SK-N-SH (cell line): ENCODE results near the gene NANOGP8. TPM values are rescaled to one million over a fixed set of nuclear protein-coding genes. Genes with fewer than 3 reads are reported as not detected.

Experiments used
- CTCF ChIA-PET: fragments of 300-600, 350-600 bp; formaldehyde crosslinking; extraction: SDS; loops from one replicate; lab custom pipeline; 2021; lab: Yijun Ruan, JAX
- POLR2A ChIA-PET: fragments of 350-600 bp; sonication (Branson Sonifier 250); formaldehyde crosslinking; extraction: SDS; loops from one replicate; lab custom pipeline; 2020; ENCODE audit warnings: antibody characterized with exemption, inconsistent platforms; lab: Yijun Ruan, JAX
- DNase-seq: peaks from one replicate; pipeline ENCODE4 v3.0.0; 2012
- H2AFZ ChIP-seq: fragments of 200-600 bp; sonication (generic); 2 replicates; pipeline ENCODE4 v1.8.1; 2016; ENCODE audit warnings: antibody characterized with exemption, mild to moderate bottlenecking, low read depth
- H3F3A ChIP-seq: fragments of 200-600 bp; sonication (generic); replicated peaks from 2 replicates; pipeline ENCODE3; 2016; ENCODE audit warnings: antibody characterized with exemption, mild to moderate bottlenecking; ENCODE audit not compliant: insufficient read depth
- H3K27ac ChIP-seq, 2 experiments: fragments of 200-500 bp in 1 of 2; fragments of 200-600 bp in 1 of 2; sonication (Bioruptor generic) in 1 of 2; sonication (generic), shearing (Covaris generic) in 1 of 2; 2 replicates each; pipeline versions ENCODE4 v1.5.1 to v1.6.1; 2014 to 2016; ENCODE audit warnings: low read depth in 2 of 2, inconsistent platforms in 1 of 2, low read length in 1 of 2, mild to moderate bottlenecking in 1 of 2, mixed read lengths in 1 of 2
- H3K27me3 ChIP-seq: fragments of 200-600 bp; sonication (generic), shearing (Covaris generic); 2 replicates; pipeline ENCODE4 v1.6.1; 2016; ENCODE audit warnings: mixed run types; ENCODE audit not compliant: insufficient read depth
- H3K36me3 ChIP-seq, 2 experiments: fragments of 200-500 bp in 1 of 2; fragments of 200-600 bp in 1 of 2; sonication (Bioruptor generic) in 1 of 2; sonication (generic) in 1 of 2; replicated peaks in 1 of 2; 2 replicates each; pipeline versions ENCODE3 to v1.5.1; 2014 to 2016; ENCODE audit warnings: low read length in 1 of 2, mild to moderate bottlenecking in 1 of 2; ENCODE audit not compliant: insufficient read depth in 2 of 2, control insufficient read depth in 1 of 2
- H3K4me1 ChIP-seq, 2 experiments: fragments of 200-500 bp in 1 of 2; fragments of 200-600 bp in 1 of 2; sonication (Bioruptor generic) in 1 of 2; sonication (generic), shearing (Covaris generic) in 1 of 2; 2 replicates each; pipeline versions ENCODE4 v1.5.1 to v1.6.1; 2014 to 2016; ENCODE audit warnings: low read depth in 1 of 2, low read length in 1 of 2, mixed run types in 1 of 2; ENCODE audit not compliant: insufficient read depth in 2 of 2, control insufficient read depth in 1 of 2
- H3K4me2 ChIP-seq: fragments of 200-600 bp; sonication (generic), shearing (Covaris generic); 2 replicates; pipeline ENCODE4 v1.6.1; 2017; ENCODE audit warnings: mixed run types
- H3K4me3 ChIP-seq, 2 experiments: fragments of 200-500 bp in 1 of 2; fragments of 200-600 bp in 1 of 2; sonication (Bioruptor generic) in 1 of 2; sonication (generic), shearing (Covaris generic) in 1 of 2; 2 replicates each; pipeline versions ENCODE4 v1.5.1 to v1.8.1; 2014 to 2016; ENCODE audit warnings: low read depth in 2 of 2, inconsistent platforms in 1 of 2, low read length in 1 of 2, mild to moderate bottlenecking in 1 of 2, mixed read lengths in 1 of 2, moderate library complexity in 1 of 2
- H3K79me2 ChIP-seq: fragments of 200-600 bp; sonication (generic); 2 replicates; pipeline ENCODE4 v1.8.1; 2017; ENCODE audit warnings: mild to moderate bottlenecking; ENCODE audit not compliant: insufficient read depth
- H3K9ac ChIP-seq: fragments of 200-600 bp; sonication (generic); 2 replicates; pipeline ENCODE4 v1.6.1; 2017; ENCODE audit warnings: mixed run types
- H3K9me2 ChIP-seq: fragments of 200-600 bp; sonication (generic); 2 replicates; pipeline ENCODE4 v1.6.1; 2017; ENCODE audit warnings: mixed run types
- H3K9me3 ChIP-seq: fragments of 200-600 bp; sonication (generic); 2 replicates; pipeline ENCODE4 v1.6.1; 2017; ENCODE audit warnings: mixed run types, mild to moderate bottlenecking, moderate library complexity
- H4K20me1 ChIP-seq: fragments of 200-600 bp; sonication (generic); 2 replicates; pipeline ENCODE4 v1.6.1; 2017; ENCODE audit warnings: mild to moderate bottlenecking, mixed run types; ENCODE audit not compliant: insufficient read depth
- CHD2 ChIP-seq: fragments of 150-350 bp; IDR thresholded peaks from 2 replicates; pipeline ENCODE4 v1.6.1; 2018; ENCODE audit warnings: low read length; ENCODE audit not compliant: partially characterized antibody
- ELF1 ChIP-seq: IDR thresholded peaks from 2 replicates; pipeline ENCODE4 v1.4.0; 2012
- EZH2phosphoT487 ChIP-seq: fragments of 200-600 bp; sonication (generic); IDR thresholded peaks from 2 replicates; pipeline ENCODE4 v1.6.1; 2017; ENCODE audit warnings: low read depth, mixed run types, mild to moderate bottlenecking, antibody characterized with exemption, moderate library complexity, borderline replicate concordance
- FOSL2 ChIP-seq: IDR thresholded peaks from 2 replicates; pipeline ENCODE4 v1.4.0; 2012; ENCODE audit warnings: low read depth, mild to moderate bottlenecking, moderate library complexity, borderline replicate concordance
- FOXJ3 ChIP-seq: sonication (generic); formaldehyde crosslinking; IDR thresholded peaks from 2 replicates; pipeline ENCODE4 v1.5.1; 2020; ENCODE audit warnings: mild to moderate bottlenecking, missing genetic modification reagents
- JUND ChIP-seq: IDR thresholded peaks from 2 replicates; pipeline ENCODE4 v1.4.0; 2012
- MEF2A ChIP-seq: IDR thresholded peaks from 2 replicates; pipeline ENCODE4 v1.4.0; 2012; ENCODE audit warnings: low read depth, borderline replicate concordance
- NFIC ChIP-seq: IDR thresholded peaks from 2 replicates; pipeline ENCODE4 v1.4.0; 2012; ENCODE audit warnings: borderline replicate concordance
- POLR2AphosphoS5 ChIP-seq: IDR thresholded peaks from 2 replicates; pipeline ENCODE4 v1.6.1; 2012; ENCODE audit warnings: low read depth, low read length
- RCOR1 ChIP-seq: fragments of 150-350 bp; IDR thresholded peaks from 2 replicates; pipeline ENCODE4 v1.6.1; 2017; ENCODE audit warnings: antibody characterized with exemption, low read length
- TAF1 ChIP-seq: IDR thresholded peaks from 2 replicates; pipeline ENCODE4 v1.6.1; 2012; ENCODE audit warnings: low read depth, mild to moderate bottlenecking, low read length, moderate library complexity, borderline replicate concordance
- TCF12 ChIP-seq: IDR thresholded peaks from 2 replicates; pipeline ENCODE4 v1.4.0; 2012
- TEAD4 ChIP-seq: IDR thresholded peaks from 2 replicates; pipeline ENCODE4 v1.4.0; 2012; ENCODE audit warnings: mild to moderate bottlenecking, borderline replicate concordance; ENCODE audit not compliant: insufficient read depth
- YY1 ChIP-seq: IDR thresholded peaks from 2 replicates; pipeline ENCODE4 v1.4.0; 2012; ENCODE audit warnings: low read depth, mild to moderate bottlenecking
- WGBS: methylation state at CpG from one replicate; pipeline ENCODE4 v1.1.6; 2017; ENCODE audit warnings: low lambda C conversion rate; 5-methylcytosine and 5-hydroxymethylcytosine counted together
- polyA plus RNA-seq, 3 experiments: library from polyadenylated mRNA; depleted of rRNA; stranded (reverse); fragments of >200 nt; gene quantifications; 2 replicates each; pipeline ENCODE4 v1.2.3, GENCODE V29; 2012
- TF ChIP-seq, protein P1 (sequence below): fragments of 150-350 bp; IDR thresholded peaks from 2 replicates; pipeline ENCODE4 v1.6.1; 2016; ENCODE audit warnings: mild to moderate bottlenecking, low read depth, low read length
- TF ChIP-seq, protein P2 (sequence below): IDR thresholded peaks from 2 replicates; pipeline ENCODE4 v1.4.0; 2012; ENCODE audit warnings: low read depth, borderline replicate concordance
- TF ChIP-seq, protein P3 (sequence below): fragments of 150-350 bp; IDR thresholded peaks from 2 replicates; pipeline ENCODE4 v1.6.1; 2017; ENCODE audit warnings: antibody characterized with exemption, low read length, low read depth, borderline replicate concordance
- TF ChIP-seq, protein P4 (sequence below): IDR thresholded peaks from 2 replicates; pipeline ENCODE4; 2012
- TF ChIP-seq, protein P5 (sequence below): IDR thresholded peaks from 2 replicates; pipeline ENCODE4 v1.4.0; 2012; ENCODE audit warnings: low read depth
- TF ChIP-seq, protein P6 (sequence below): IDR thresholded peaks from 2 replicates; pipeline ENCODE4 v1.6.1; 2012; ENCODE audit warnings: mild to moderate bottlenecking, low read depth, low read length, moderate library complexity

NANOGP8 gene
- polyA plus RNA-seq, 1 of the 3 experiments (the other 2 are of a cell fraction), result not detected

DNA sequence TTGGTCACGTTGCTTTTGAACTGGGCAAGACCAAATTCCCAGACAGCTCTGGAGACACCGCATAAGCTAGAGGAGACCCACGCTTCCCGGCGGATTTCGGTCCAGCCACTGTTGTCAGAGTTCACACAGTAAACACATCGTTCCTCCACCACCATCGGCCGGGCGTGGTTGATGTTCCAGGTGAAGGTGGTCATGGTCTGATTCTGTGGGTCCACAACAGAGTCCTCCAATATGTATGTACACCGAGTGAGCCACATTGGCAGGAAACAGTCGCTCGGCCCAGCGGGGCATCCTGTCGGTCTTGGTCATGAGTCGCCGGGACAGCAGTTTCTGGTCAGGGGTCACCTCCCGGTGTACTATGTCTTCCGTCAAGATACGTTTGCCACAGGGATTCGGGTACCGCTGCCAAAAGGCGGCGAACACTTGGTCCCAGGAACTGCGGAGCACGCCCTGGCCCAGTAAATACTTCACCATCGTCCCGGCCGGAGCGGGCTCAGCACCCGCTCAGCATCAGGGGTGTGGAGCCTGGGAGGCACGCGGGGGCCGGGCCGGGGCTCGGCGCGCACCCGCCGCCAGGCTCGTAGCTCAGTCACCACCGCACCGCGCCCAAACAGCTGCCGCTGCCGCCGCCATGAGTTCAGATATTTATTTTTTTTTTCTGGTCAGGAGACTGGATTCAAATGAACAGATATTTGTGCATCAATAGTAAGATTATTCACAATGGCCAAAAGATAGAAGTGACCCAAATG, 36.7 kb upstream of the NANOGP8 start:
- Histone ChIP-seq H3K27ac (no peak overlapping the region), H4K20me1 (no peaks in the 10 kb centered on the region), H3K27me3 (no peaks in the 10 kb centered on the region), H3K36me3 (no peaks in the 10 kb centered on the region), H3K4me2 (no peak overlapping the region), H3K9ac (no peak overlapping the region), H3K79me2 (no peaks in the 10 kb centered on the region), H2AFZ (no peak overlapping the region), H3K4me3 (no peak overlapping the region), H3K9me3 (no peaks in the 10 kb centered on the region), H3K9me2 (no peaks in the 10 kb centered on the region), H3K4me1 (no peaks in the 10 kb centered on the region; a peak in 1 of 4 replicates), H3F3A (peaks cover 5% of the 10 kb centered on the region)
- WGBS, result 90% methylated on average over 40 of the region's 47 CpGs
- ChIA-PET POLR2A (no interaction called here), CTCF (no interaction called here)
- no peak for DNase-seq
- TF ChIP-seq FOSL2 (no peak), FOXJ3 (no peak), TAF1 (no peak), CHD2 (no peak), TEAD4 (no peak), ELF1 (no peak), POLR2AphosphoS5 (no peak), NFIC (no peak), RCOR1 (no peak), YY1 (no peak), TCF12 (no peak), MEF2A (no peak), JUND (no peak), EZH2phosphoT487 (no peak)
- TF ChIP-seq, protein P1, sequence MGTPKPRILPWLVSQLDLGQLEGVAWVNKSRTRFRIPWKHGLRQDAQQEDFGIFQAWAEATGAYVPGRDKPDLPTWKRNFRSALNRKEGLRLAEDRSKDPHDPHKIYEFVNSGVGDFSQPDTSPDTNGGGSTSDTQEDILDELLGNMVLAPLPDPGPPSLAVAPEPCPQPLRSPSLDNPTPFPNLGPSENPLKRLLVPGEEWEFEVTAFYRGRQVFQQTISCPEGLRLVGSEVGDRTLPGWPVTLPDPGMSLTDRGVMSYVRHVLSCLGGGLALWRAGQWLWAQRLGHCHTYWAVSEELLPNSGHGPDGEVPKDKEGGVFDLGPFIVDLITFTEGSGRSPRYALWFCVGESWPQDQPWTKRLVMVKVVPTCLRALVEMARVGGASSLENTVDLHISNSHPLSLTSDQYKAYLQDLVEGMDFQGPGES, result no peak
- TF ChIP-seq, protein P2, sequence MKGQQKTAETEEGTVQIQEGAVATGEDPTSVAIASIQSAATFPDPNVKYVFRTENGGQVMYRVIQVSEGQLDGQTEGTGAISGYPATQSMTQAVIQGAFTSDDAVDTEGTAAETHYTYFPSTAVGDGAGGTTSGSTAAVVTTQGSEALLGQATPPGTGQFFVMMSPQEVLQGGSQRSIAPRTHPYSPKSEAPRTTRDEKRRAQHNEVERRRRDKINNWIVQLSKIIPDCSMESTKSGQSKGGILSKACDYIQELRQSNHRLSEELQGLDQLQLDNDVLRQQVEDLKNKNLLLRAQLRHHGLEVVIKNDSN, result no peak
- TF ChIP-seq, protein P3, sequence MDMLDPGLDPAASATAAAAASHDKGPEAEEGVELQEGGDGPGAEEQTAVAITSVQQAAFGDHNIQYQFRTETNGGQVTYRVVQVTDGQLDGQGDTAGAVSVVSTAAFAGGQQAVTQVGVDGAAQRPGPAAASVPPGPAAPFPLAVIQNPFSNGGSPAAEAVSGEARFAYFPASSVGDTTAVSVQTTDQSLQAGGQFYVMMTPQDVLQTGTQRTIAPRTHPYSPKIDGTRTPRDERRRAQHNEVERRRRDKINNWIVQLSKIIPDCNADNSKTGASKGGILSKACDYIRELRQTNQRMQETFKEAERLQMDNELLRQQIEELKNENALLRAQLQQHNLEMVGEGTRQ, result no peak
- TF ChIP-seq, protein P4, sequence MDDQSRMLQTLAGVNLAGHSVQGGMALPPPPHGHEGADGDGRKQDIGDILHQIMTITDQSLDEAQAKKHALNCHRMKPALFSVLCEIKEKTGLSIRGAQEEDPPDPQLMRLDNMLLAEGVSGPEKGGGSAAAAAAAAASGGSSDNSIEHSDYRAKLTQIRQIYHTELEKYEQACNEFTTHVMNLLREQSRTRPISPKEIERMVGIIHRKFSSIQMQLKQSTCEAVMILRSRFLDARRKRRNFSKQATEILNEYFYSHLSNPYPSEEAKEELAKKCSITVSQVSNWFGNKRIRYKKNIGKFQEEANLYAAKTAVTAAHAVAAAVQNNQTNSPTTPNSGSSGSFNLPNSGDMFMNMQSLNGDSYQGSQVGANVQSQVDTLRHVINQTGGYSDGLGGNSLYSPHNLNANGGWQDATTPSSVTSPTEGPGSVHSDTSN, result no peak
- TF ChIP-seq, protein P5, sequence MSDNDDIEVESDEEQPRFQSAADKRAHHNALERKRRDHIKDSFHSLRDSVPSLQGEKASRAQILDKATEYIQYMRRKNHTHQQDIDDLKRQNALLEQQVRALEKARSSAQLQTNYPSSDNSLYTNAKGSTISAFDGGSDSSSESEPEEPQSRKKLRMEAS, result no peak
- TF ChIP-seq, protein P6, sequence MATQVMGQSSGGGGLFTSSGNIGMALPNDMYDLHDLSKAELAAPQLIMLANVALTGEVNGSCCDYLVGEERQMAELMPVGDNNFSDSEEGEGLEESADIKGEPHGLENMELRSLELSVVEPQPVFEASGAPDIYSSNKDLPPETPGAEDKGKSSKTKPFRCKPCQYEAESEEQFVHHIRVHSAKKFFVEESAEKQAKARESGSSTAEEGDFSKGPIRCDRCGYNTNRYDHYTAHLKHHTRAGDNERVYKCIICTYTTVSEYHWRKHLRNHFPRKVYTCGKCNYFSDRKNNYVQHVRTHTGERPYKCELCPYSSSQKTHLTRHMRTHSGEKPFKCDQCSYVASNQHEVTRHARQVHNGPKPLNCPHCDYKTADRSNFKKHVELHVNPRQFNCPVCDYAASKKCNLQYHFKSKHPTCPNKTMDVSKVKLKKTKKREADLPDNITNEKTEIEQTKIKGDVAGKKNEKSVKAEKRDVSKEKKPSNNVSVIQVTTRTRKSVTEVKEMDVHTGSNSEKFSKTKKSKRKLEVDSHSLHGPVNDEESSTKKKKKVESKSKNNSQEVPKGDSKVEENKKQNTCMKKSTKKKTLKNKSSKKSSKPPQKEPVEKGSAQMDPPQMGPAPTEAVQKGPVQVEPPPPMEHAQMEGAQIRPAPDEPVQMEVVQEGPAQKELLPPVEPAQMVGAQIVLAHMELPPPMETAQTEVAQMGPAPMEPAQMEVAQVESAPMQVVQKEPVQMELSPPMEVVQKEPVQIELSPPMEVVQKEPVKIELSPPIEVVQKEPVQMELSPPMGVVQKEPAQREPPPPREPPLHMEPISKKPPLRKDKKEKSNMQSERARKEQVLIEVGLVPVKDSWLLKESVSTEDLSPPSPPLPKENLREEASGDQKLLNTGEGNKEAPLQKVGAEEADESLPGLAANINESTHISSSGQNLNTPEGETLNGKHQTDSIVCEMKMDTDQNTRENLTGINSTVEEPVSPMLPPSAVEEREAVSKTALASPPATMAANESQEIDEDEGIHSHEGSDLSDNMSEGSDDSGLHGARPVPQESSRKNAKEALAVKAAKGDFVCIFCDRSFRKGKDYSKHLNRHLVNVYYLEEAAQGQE, result no peak
- TF ChIP-seq, all 33 proteins: peak for 0
